ENCODE data around the gene TCP11L2. TPM values are rescaled to one million over a fixed set of nuclear protein-coding genes. Genes with fewer than 3 reads are reported as not detected.

The TCP11L2 gene
- total and polyA plus RNA-seq, 2 of the 13 experiments (the other 11 are each of a cell fraction or from before 2014, with no cell fraction given): 4.6 to 24.1 TPM

- peak; percentile 93 for TF ChIP-seq JUNB (CRISPR knock-in tag; IDR thresholded peaks at IDR 0.05; ENCODE audit: borderline replicate concordance)
- peak; percentile 69; the same call in 1 of the 2 replicates for TF ChIP-seq HMG20A (CRISPR knock-in tag; IDR thresholded peaks at IDR 0.05; ENCODE audit: borderline replicate concordance)
- peak; percentile 79 for TF ChIP-seq PPARG (CRISPR knock-in tag; conservative IDR thresholded peaks at IDR 0.05)
- TF ChIP-seq RBFOX2 (IDR thresholded peaks at IDR 0.05; ENCODE audit: low read depth, low read length): 0 out of 2 replicates have a peak, but pooled peaks have one; percentile 23
- no peak for TF ChIP-seq ZNF33A (CRISPR knock-in tag; IDR thresholded peaks at IDR 0.05; ENCODE audit: borderline replicate concordance)
- no peak for TF ChIP-seq ZNF17 (CRISPR knock-in tag; IDR thresholded peaks at IDR 0.05)
- TF ChIP-seq ZBTB38 (CRISPR knock-in tag; IDR thresholded peaks at IDR 0.05): peak; percentile 51; the same call in 1 of the 2 replicates
- peak; percentile 96 for TF ChIP-seq FOSL1 (CRISPR knock-in tag; IDR thresholded peaks at IDR 0.05; ENCODE audit: borderline replicate concordance)
- no peak for TF ChIP-seq ZSCAN5A (CRISPR knock-in tag; IDR thresholded peaks at IDR 0.05; ENCODE audit: borderline replicate concordance)
- TF ChIP-seq STAT5B (CRISPR knock-in tag; IDR thresholded peaks at IDR 0.05): no peak
- TF ChIP-seq KLF15 (CRISPR knock-in tag; IDR thresholded peaks at IDR 0.05; ENCODE audit: borderline replicate concordance): no peak
- no peak for TF ChIP-seq MAZ (IDR thresholded peaks at IDR 0.05; ENCODE audit: borderline replicate concordance, low read depth, low read length)
- TF ChIP-seq MAZ (CRISPR knock-in tag; IDR thresholded peaks at IDR 0.05; ENCODE audit: low read depth): peak; percentile 46; the same call in 1 of the 2 replicates
- TF ChIP-seq ATF7 (IDR thresholded peaks at IDR 0.05): 0 out of 2 replicates have a peak, but pooled peaks have one; percentile 13
- no peak for TF ChIP-seq ATF7 (CRISPR knock-in tag; IDR thresholded peaks at IDR 0.05)
- no peak for TF ChIP-seq MATR3 (CRISPR knock-in tag; IDR thresholded peaks at IDR 0.05)
- peak; percentile 59 for TF ChIP-seq SALL1 (CRISPR knock-in tag; IDR thresholded peaks at IDR 0.05)
- TF ChIP-seq, protein P1, sequence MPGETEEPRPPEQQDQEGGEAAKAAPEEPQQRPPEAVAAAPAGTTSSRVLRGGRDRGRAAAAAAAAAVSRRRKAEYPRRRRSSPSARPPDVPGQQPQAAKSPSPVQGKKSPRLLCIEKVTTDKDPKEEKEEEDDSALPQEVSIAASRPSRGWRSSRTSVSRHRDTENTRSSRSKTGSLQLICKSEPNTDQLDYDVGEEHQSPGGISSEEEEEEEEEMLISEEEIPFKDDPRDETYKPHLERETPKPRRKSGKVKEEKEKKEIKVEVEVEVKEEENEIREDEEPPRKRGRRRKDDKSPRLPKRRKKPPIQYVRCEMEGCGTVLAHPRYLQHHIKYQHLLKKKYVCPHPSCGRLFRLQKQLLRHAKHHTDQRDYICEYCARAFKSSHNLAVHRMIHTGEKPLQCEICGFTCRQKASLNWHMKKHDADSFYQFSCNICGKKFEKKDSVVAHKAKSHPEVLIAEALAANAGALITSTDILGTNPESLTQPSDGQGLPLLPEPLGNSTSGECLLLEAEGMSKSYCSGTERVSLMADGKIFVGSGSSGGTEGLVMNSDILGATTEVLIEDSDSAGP (CRISPR knock-in tag; IDR thresholded peaks at IDR 0.05; ENCODE audit: borderline replicate concordance): no peak
- 0 out of 2 replicates have a peak, but pooled peaks have one; percentile 56 for TF ChIP-seq ZNF317 (CRISPR knock-in tag; IDR thresholded peaks at IDR 0.05)
- TF ChIP-seq ZNF143 (CRISPR knock-in tag; IDR thresholded peaks at IDR 0.05): no peak
- TF ChIP-seq REST (IDR thresholded peaks at IDR 0.05; ENCODE audit: borderline replicate concordance in 1 of 2, low read depth in 1 of 2, low read length in 2 of 2): no peak
- peak; percentile 94 for TF ChIP-seq SOX5 (CRISPR knock-in tag; IDR thresholded peaks at IDR 0.05; ENCODE audit: borderline replicate concordance)
These were observed 13.9 kb upstream of the TCP11L2 start (continued) for GRCh38 chr12:106288494-106289195.
